Fibroblast of villous mesenchyme (primary cell): ENCODE data around the gene POLR1B. TPM values are rescaled to one million over a fixed set of nuclear protein-coding genes. Genes with fewer than 3 reads are reported as not detected.
"Not testable (repeated sequence)": the region's sequence is repeated elsewhere in the genome, so short reads cannot be mapped to it uniquely, and the experiment has no call there.

Experiments
- DNase-seq: peaks from one replicate; pipeline ENCODE4 v3.0.0-alpha.2; 2010; ENCODE audit warnings: low read depth
- H3K4me3 ChIP-seq: 2 replicates; pipeline ENCODE4 v1.5.1; 2011; ENCODE audit warnings: low read depth, mild to moderate bottlenecking, low read length
- total RNA-seq: library from RNA; depleted of rRNA; stranded (reverse); fragments of >200 nt; gene quantifications from 2 replicates; pipeline ENCODE4 v1.2.3, GENCODE V29; 2012
- TF ChIP-seq, protein P1 (sequence below): IDR thresholded peaks from 2 replicates; pipeline ENCODE4 v1.5.1; 2012; ENCODE audit warnings: low read depth, mild to moderate bottlenecking, low read length; ENCODE audit not compliant: insufficient read depth

POLR1B gene
- total RNA-seq, 1 donor, result 16.0 TPM

DNA sequence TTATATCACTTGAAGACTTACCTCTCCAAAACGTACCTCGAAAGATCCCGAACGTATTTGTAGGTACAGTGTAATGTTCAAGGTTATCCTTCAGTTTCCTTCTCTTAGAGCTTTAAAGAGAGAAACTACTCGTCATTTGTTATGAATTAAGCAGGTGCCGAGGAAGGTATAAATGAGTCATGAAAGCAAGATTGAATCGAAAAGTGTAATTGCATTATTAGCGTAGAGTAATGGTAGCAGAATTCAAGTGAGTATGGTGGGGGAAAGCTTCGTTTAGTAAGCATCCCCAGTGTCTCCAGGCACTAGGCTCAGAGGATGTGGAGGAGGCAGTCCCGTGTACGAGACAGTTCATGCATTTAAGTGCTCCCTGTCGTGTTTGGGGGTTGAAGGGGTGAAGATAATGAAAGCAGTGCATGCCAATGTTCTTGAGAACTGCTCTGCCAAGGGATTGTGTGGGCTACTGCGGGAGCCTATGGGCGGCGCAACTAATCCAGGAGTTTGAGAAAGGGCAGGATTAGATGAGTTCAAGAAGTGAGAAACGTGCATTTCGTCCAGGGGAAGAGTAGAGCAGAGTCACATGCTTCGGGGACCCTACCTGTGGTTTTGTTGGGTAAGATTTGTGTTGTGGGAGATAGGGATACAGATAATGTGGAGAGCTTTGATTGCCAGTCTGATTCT, 858 bp downstream of the POLR1B start:
- TF ChIP-seq, protein P1, sequence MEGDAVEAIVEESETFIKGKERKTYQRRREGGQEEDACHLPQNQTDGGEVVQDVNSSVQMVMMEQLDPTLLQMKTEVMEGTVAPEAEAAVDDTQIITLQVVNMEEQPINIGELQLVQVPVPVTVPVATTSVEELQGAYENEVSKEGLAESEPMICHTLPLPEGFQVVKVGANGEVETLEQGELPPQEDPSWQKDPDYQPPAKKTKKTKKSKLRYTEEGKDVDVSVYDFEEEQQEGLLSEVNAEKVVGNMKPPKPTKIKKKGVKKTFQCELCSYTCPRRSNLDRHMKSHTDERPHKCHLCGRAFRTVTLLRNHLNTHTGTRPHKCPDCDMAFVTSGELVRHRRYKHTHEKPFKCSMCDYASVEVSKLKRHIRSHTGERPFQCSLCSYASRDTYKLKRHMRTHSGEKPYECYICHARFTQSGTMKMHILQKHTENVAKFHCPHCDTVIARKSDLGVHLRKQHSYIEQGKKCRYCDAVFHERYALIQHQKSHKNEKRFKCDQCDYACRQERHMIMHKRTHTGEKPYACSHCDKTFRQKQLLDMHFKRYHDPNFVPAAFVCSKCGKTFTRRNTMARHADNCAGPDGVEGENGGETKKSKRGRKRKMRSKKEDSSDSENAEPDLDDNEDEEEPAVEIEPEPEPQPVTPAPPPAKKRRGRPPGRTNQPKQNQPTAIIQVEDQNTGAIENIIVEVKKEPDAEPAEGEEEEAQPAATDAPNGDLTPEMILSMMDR, result no peak
- DNase-seq, result no peak
- peak overlapping the region; percentile 80 for H3K4me3 ChIP-seq

DNA sequence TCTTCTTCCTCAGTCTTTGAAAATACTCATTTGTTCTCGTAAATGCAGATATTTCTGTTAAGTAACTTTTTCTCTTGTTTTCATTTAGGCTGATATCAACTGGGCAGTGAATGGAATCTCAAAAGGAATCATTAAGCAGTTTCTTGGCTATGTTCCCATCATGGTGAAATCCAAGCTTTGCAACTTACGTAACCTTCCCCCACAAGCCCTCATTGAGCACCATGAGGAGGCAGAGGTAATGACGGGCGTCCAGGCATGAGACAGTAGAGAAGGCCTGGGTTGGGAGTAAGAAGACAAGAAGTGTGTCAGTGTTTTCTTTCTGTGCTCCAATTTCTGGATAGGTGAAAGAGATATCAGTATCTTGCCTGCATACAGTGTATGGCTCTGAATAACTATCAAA, 5.1 kb downstream of the POLR1B start:
- no peak overlapping the region for H3K4me3 ChIP-seq
- peak; percentile 60 for DNase-seq
- TF ChIP-seq, protein P1, result no peak

- no peak for DNase-seq
- TF ChIP-seq, protein P1, result no peak
- H3K4me3 ChIP-seq, result no peak overlapping the region
Measured at GRCh38 chr2:112548980-112549379, 6.7 kb downstream of the POLR1B start.

DNA sequence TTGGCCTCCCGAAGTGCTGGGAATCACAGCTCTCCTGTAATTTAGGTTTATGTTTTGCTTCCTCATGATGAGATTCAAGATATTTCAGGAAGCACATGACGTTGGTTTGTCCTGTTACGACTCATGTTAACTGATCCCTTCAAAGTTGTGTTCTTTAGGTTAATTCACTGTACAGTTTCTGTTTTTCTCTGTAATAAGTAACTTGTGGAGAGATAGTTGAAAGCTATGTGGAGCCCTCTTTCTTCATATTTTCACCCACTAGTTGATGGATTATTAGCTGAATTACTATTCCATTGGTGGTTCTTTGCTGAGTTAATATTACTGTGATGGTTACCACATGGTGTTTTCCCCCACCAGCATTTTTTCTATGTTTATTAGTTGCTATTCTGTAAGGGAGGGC, 23.8 kb downstream of the POLR1B start:
- TF ChIP-seq, protein P1, result no peak
- no peak for DNase-seq
- H3K4me3 ChIP-seq, result no peak overlapping the region

DNA sequence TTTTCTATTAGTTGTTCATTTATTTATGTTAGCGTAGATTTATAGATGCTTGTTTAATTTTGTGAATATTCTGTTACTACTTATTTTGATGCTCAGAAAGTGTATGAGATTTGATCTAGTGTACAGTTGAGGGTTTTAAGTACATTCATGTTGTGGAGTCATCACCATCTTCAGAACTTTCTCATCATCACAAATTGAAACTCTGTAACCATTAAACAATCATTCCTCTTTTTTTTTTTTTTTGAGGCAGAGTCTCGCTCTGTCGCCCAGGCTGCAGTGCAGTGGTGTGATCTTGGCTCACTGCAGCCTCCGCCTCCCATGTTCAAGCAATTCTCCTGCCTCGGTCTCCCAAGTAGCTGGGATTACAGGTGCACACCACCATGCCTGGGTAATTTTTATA, 24.2 kb downstream of the POLR1B start:
- H3K4me3 ChIP-seq, DNase-seq: not testable (repeated sequence)

- no peak for DNase-seq
- H3K4me3 ChIP-seq, result no peak overlapping the region
- TF ChIP-seq, protein P1, result no peak
Measured at GRCh38 chr2:112572005-112572404, 29.7 kb downstream of the POLR1B start.

- peak; percentile 26 for DNase-seq
- TF ChIP-seq, protein P1, result peak; percentile 30
- H3K4me3 ChIP-seq, result no peak overlapping the region
Measured at GRCh38 chr2:112577756-112578155, 35.5 kb downstream of the POLR1B start.
